Stimulated activated CD4-positive, alpha-beta T cell treated with anti-CD3 and anti-CD28 coated beads, Interleukin-15, amount 100 ng/mL, for 48 hours (primary cell): ENCODE results near the gene ACTR2.
"Not testable (repeated sequence)": the region's sequence is repeated elsewhere in the genome, so short reads cannot be mapped to it uniquely, and the experiment has no call there.

Experiments
- DNase-seq, 2 donors: peaks; one replicate each; pipeline ENCODE4 v3.0.0-alpha.2; 2020; ENCODE audit warnings: low read depth in 2 of 2

Gene ACTR2

DNA sequence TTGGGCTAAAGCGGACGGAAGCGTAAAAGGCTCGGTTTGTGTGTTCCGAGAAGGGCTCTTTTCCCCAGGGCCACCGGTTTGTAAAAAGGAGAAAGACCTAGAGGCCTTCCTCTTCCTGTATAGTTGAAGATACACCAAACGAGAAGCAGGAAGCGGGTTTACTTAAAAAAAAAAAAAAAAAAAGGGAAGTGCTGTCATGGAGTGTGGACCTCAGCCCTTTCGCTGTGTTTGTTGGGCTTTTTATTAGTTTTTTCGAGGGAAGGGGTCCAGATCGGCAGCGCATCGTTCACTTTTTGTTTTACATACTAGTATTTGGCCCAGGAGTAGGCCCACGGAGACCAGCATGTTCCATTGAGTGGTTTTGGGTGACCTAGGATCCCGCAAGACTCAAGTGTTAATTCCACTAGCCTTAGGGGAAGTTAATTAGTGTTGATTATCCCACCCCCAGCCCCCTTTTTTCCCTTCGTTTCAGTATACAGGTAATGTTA lies 676 bp downstream of the ACTR2 start:
- peak; percentile 3 to 20 for DNase-seq

DNA sequence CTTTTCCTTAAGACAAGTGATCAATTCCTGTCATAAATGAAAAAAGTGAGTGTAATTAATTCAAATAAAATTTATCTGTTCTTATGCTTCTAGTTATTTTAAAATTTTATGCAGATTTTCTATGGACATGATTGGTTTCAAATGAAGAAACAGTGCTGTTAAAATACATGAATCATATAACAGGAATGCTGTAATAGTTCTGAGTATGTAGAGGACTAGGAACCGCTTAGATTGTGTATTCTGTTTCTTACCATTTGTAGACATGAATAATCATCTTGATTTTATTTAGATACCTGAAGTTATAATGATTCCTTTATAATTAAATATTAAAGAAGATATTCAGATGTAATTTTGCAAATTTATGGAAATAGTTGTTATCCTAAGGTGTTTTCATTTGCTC lies 3.5 kb downstream of the ACTR2 start:
- DNase-seq = no peak

DNA sequence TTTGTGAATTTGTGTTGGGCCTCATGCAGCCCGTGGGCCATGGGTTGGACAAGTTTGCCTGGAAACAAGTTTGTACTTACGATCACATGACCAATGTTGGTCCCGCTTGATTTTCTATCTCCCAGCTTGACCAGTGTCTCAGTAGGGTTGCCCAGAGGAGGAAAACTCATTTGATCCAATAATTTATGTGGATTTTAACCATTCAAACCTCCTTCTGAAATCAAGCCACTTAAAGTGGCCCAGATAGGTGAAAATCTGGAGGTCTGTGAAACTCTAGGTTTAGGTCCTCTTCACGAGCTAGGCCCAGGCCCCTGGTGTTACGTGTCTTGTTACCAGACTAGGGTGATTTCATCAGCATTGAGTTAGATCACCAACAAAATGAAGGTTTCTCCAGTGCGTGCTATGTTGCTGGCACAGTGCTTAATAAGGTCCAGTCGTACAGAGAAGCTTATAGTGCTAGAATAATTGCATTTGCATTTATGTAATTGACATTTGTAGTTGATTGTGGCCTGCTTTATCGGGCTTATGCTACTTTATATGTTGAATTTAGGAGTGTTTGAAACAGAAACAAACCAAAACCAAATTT lies 4.4 kb downstream of the ACTR2 start:
- DNase-seq = peak in 1 of 2 donors; percentile 14

DNA sequence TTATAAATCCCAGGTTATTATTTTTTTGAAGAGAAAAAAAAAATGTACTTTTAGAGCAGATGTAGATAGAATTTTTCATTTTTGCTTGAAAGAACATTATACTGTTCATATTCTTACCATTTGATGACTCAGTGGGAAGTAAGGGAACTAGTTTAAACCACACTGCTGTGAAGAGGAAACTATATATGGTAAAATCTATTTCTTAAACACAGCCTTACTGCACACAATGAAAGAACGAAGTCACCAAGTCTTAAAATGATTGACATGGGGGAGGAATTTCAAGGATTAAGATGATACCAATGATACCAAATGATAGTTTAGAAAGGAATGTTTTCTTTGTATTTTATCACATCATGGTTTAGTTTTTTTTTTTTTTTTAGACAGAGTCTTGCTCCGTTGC lies 5.0 kb downstream of the ACTR2 start:
- no peak for DNase-seq

DNA sequence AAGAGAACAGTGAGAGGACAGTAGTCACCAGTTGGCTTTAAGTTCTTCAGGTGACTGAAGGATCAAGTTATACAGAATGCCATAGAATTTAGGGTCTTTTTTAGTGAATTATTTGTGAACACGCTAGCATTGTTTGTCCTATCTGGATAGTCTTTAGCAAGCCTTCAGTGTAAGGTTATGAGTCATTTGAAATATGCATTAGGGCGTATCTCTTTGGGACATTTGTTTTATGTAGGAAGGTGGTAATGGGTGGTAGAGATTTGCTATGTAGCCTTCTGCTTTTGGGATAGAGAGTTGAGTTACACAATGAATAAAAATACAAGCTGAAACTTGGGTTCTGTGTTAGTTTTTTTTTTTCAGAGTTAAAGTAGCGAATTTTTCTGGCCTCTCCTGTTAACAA lies 13.0 kb downstream of the ACTR2 start:
- DNase-seq = no peak

DNA sequence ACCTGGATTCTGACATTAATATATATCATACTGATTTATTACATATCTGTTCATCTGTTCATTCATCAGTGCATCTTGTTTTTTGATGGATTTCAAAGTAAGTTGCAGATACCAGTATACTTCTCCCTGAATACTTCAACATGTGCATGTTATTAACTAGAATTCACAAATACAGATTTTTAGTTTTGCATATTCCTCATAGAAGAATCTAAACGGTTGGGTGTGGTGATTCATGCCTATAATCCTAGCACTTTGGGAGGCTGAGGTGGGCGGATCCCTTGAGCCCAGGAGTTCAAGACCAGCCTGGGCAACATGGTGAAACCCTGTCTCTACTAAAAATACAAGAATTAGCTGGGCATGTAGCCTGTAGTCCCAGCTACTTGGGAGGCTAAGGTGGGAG lies 16.8 kb downstream of the ACTR2 start:
- not testable (repeated sequence) for DNase-seq

DNA sequence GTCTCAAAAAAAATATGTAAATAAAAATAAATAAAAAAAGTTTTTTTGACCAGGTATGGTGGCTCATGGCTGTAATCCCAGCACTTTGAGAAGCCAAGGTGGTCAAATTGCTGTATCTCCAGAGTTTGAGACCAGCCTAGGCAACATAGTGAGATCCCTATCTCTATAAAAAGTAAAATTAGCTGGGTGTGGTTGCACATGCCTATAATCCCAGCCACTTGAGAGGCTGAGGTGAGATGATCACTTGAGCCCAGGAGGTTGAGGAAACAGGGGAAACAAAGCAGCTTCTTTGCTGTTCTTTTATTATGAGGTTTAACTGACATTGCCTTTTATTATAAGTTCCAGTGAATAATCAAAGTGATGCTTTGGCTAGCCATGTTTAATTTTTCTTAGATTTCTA lies 25.0 kb downstream of the ACTR2 start:
- no peak for DNase-seq

DNA sequence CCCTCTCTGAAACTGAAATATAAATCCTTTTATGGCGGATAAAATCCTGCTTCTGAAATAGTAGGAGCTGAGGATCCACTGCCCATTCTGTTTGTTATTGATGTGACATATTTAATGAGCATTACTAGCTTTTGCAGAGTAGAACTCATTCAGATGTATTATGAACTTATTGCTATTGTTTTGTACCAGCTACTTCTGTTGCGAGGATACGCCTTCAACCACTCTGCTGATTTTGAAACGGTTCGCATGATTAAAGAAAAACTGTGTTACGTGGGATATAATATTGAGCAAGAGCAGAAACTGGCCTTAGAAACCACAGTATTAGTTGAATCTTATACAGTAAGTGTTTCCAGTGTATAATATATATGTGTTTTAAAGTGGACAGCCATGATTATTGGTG lies 27.7 kb downstream of the ACTR2 start:
- no peak for DNase-seq

DNA sequence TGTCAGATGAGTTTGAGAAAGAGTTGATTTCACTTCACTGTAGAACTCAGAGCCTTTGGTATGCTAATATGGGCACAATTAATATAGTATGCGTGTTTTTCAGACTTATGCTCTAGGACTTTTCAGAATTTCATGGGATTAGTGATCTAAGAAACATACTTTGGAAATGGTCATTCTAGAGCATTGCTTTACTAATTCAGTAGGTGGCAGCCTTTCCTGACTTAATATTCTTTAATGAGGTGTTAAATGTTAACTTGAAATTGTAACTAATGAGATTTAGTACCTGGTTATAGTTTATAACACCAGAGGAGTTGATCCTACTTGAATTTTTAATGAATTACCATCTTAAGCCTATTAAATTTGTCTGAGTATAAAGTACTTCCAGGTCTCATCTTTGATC lies 28.4 kb downstream of the ACTR2 start:
- no peak for DNase-seq

DNA sequence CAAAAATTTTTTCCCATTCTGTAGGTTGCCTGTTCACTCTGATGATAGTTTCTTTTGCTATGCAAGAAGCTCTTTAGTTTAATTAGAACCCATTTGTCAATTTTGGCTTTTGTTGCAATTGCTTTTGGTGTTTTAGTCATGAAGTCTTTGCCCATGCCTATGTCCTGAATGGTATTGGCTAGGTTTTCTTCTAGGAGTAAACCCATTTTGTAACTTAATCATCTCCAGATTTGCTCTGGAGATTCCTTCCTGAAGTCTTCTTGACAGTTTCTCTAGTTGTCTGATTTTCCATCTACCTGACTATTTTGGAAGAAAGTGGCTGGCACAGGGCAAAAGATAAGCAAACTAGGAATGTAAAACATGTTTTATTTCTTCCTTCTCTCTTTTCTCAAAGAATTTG lies 30.2 kb downstream of the ACTR2 start:
- DNase-seq = not testable (repeated sequence)

DNA sequence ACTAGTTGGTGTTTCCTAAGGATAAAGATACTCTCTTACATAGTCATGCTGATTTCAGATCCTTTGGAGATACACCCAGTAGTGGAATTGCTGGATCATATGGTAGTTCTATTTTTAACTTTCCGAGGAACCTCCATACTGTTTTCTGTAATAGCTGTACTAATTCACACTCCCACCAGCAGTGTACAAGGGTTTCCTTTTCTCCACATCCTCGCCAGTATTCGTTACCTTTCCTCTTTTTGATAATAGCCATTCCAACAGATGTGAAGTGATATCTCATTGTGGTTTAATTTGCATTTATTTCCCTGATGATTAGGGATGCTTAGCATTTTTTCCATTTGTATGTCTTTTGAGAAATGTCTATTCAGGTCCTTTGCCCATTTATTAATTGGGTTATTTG lies 34.0 kb downstream of the ACTR2 start:
- no peak for DNase-seq

DNA sequence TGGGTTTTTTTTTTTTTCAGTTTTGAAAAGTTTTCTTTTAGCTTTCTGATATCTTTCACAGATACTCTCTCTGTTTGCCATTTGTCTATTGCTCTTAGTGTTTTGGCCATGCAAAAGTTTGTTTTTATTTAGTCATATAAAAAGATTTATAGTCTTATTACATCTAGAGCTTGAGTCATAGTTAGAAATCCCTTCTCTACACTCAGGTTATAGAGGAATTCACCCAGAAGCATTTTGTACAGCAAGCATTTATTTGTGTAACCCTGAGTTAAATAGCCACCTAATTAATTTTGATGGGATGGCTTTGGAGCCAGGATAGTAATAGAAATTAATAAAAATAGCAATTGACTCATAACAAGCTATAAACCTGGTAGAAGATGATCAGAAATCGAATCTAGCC lies 35.6 kb downstream of the ACTR2 start:
- DNase-seq = no peak

DNA sequence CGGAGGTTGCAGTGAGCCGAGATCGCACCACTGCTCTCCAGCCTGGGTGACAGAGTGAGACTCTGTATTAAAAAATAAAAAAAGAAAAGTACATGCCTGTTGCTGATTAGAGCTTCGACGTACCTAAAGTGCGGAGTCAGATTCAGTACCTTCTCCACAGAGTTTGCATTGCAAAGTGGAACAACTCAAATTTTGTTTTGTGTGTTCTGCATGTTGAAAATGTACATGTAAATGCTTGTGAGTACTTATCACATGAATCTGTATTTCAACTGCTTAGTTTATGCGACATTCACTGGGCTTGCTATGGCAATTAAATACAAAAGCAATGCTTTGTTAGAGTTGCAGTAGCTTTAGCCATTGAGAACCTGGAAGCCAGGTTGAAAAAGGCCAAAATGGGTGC lies 36.4 kb downstream of the ACTR2 start:
- DNase-seq = no peak

DNA sequence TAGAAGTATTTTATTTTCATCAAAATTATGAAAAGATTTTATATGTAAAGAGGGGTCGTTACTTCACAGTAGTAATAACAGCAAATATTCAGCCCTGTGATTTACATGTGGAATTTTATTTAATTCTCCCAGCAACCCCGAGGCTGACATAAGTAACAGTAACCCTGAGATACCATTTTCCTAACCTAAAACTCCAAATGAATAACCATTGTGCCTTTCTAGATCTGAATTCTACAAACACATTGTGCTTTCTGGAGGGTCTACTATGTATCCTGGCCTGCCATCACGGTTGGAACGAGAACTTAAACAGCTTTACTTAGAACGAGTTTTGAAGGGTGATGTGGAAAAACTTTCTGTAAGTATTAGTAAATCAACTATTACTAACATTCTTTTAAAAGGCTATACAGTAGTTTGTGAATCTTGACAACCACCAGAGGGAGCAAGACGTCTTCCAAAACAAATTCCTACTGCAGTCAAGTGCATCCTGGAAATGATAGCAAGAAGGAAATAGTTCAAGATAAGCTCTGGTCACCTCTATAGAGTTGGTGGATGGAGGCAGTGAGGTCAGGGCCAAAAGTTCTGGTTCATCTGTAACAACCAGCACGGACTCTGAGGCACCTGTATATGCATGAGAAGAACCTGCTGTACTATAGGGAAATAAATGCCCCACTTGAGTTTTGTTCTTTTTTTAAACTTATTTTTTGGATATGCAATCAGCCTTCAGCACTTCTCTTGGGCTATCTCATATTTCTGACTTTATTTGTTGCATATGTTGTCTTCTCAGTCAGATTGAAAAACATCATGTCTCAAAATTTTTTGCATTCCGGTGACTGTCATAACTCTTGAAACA lies 37.4 kb downstream of the ACTR2 start:
- DNase-seq = no peak

DNA sequence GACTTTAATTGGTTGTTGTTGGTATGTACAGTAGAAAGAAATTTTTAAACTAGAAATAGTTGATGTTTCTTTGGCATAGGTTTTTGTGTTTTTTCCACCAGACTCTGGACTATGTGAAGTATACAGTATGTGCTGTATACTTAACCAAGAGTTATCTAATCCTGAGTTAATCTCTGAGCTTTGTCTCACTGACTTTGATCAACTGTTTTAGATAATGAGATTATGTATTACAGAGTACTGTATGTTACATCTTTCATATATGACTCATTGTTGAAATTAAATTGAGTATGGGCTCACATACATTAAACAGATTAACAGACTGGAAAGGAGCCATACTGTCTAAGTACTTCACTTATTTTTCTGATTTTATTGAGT lies 38.0 kb downstream of the ACTR2 start:
- DNase-seq = no peak

DNA sequence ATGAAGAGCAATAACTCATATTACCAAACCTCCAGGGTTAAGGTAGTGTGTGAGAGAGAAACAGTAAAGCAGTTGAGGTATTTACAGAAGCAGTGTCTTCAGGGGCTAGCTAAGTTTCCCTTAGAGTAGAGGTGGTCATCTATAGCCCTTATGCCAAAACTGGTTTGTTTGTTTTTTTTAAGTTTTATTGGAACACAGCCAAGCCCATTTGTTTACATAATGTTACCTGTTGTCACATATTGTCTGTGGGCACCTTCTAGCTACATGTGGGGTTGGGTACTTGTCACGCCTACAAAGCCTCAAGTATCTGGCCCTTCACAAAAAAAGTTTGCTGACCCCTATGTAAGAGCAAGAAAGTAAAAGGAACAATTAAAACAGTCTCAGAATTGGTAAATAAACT lies 39.4 kb downstream of the ACTR2 start:
- DNase-seq = no peak

DNA sequence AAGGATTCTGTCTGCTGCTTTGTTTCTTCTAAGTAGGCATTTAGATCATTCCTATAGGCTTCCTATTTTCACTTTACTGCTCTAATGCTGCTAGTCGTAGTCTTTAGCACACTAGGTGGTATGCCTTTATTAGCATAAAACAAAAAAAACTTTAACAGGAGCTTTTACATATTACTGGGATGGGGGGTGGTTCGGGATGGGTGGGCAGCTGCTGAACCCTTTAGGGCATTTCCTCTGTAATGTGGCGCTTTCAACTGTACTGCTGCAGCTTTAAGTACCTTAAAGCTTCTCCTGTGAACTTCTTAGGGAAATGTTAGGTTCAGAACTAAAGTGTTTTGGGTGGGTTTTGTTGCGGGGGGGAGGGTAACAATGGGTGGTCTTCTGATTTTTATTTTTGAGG lies 41.3 kb downstream of the ACTR2 start:
- DNase-seq = no peak

DNA sequence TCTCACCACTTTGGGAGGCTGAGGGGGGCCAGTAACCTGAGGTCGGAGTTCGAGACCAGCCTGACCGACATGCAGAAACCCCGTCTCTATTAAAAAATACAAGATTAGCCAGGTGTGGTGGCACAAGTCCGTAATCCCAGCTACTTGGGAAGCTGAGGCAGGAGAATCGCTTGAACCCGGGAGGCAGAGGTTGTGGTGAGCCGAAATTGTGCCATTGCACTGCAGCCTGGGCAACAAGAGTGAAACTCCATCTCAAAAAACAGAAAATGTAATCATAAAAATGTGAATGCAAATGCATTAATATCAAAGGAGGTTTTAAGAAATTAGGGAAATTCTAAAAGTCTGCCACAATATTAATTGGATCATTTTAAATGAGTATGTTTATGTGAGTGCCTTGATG lies 45.7 kb downstream of the ACTR2 start:
- no peak for DNase-seq

DNA sequence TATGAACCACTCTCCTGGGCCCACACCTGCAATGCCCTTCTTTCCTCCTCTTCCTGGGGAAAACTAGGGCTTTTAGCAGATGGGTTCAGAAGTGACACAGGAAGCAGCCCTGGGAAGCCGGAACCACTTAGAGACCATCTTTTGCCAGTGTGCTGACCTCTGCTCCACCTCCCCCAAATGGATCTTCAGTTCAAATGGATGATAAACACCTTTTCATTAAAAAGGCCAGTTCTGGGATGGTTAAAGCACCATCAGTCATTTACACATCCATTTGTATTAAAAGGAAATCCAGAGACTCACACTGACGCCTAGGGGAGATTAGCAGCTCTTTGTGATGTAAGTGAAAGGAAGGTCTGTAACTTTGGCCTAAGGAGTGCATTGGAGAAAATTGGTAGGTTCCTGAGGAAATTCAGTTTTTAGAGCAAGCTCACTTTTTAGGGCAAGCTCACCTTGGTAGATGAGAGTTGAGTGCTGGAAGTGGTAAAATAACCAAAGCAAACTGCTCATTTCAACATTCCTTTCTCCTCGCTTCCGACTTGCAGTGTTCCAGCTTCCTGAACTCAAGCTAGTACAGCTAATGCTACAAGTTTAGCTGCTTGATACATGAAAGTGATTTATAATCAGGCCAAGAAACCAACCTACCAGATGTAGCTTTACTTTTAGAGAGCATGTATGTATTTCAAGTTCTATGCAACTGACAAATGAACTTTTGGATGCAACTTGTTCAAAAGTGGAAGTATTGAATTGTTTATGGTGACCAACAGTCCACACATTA lies 47.7 kb downstream of the ACTR2 start:
- no peak for DNase-seq

DNA sequence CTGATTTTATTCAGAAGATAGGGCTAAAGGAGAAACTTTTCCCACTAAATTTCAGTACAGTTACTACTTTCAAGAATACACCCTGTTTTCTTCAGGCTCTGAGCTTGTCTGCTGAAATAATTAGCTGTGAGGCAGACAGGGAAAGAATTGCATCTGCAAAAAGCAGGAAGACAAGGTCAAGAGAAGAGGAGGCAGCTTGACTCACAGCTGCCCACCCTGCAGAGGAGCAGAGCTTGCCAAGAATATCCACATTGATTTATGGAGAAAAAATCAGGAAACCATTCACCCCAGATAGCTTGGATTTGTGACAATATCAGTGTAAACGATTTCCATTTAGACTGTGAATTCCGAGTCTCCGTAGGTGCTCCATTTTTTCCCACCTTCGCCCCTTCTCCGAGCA lies 49.0 kb downstream of the ACTR2 start:
- DNase-seq = no peak

DNA sequence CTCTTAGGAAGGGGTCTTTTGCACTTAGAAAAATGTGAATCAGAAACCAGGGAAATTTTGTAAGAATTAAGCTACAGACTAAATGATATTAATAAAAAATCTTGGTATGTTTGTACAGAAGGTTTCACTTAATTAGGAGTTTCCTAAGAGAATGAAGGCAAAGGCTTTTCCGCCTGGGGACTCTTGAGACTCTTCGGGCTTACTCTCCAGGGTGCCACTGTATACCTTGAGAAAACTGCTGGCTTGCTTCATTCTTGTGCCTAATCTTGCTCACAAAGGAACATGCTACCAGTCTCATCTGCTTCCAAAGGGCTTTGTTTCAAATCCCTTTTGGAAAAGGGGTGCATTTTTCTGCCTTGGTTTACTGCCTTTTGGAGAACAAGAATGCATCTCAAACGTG lies 49.5 kb downstream of the ACTR2 start:
- no peak for DNase-seq

DNA sequence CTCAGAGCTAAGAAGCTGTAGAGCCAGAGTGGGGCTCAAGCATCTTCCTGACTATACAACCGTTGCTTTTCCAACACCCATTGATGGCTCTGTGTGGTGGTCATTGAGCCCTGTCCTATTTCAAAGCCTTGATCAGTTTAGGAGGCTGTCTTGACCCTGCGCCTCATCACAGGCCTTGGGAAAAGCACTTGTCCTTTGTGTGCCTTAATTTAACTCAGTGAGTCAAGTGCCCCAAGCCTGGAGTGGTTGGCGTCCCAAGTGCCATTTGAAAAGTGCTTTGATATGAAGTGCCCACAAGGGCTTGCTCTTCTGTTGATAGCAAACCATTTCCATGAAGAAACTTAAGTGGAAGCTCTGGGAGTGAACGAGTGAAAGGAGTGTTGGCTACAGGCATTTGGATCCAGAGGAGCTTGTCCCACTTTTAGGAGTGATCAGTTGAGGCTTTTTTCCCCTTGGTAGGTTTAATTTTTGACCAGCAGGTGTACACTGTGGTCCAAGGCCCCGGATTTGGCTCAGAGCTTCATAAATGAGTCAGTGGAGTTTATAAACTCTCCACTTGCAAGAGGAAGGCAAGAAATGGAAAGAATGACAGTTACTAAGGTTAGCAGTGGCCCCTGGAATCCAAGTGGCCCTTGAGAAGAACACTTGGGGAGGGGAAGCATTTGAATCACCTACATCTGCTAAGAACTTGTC lies 50.3 kb downstream of the ACTR2 start:
- no peak for DNase-seq
